GM12873 (cell line): ENCODE data around the gene LEKR1.

Experiments
- TF ChIP-seq, protein P1 (sequence below): IDR thresholded peaks from 2 replicates; pipeline ENCODE4 v1.5.1; 2012; ENCODE audit warnings: low read depth, mild to moderate bottlenecking, moderate library complexity, low read length, control low read depth; ENCODE audit not compliant: insufficient read depth; ENCODE audit errors: missing control alignments

LEKR1 gene

DNA sequence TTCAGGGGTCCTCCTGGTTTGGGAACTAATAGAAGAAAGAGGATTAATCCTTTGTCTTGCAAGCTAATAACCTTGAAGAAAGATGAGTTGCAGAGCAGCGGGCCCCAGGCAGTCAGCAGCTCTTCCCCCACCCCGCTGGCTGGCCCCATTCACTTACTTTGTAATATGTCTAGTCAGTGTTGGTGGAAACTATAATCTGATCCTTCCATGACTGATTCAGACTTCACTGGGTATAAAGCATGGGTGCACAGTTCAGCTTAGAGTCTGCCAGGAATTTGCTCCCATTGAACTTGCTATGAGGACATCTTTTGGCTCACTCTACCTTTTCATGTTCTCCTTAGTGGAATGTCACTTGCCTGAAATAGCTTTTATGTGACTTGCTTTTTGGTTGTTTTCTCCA is 216.1 kb downstream of the LEKR1 start:
- TF ChIP-seq, protein P1, sequence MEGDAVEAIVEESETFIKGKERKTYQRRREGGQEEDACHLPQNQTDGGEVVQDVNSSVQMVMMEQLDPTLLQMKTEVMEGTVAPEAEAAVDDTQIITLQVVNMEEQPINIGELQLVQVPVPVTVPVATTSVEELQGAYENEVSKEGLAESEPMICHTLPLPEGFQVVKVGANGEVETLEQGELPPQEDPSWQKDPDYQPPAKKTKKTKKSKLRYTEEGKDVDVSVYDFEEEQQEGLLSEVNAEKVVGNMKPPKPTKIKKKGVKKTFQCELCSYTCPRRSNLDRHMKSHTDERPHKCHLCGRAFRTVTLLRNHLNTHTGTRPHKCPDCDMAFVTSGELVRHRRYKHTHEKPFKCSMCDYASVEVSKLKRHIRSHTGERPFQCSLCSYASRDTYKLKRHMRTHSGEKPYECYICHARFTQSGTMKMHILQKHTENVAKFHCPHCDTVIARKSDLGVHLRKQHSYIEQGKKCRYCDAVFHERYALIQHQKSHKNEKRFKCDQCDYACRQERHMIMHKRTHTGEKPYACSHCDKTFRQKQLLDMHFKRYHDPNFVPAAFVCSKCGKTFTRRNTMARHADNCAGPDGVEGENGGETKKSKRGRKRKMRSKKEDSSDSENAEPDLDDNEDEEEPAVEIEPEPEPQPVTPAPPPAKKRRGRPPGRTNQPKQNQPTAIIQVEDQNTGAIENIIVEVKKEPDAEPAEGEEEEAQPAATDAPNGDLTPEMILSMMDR = no peak

DNA sequence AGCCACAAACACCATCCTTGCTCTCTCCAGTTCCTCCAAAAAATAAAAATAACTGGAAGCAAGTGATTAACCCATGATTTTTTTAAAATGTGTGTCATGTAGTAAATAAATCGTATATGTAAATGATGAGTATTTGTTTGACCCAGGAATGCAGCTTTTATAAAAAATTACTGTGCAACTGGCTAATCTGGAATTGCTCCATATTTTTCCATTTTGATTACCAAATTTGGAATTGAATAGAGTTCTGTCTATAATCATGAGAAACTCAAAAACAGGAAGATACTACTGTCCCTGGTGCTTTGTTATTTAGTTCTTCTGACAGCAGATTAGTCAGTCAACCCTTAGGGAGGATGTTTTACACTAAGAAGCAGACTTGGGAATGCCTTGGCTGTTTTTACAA is 217.6 kb downstream of the LEKR1 start:
- TF ChIP-seq, protein P1 = no peak

DNA sequence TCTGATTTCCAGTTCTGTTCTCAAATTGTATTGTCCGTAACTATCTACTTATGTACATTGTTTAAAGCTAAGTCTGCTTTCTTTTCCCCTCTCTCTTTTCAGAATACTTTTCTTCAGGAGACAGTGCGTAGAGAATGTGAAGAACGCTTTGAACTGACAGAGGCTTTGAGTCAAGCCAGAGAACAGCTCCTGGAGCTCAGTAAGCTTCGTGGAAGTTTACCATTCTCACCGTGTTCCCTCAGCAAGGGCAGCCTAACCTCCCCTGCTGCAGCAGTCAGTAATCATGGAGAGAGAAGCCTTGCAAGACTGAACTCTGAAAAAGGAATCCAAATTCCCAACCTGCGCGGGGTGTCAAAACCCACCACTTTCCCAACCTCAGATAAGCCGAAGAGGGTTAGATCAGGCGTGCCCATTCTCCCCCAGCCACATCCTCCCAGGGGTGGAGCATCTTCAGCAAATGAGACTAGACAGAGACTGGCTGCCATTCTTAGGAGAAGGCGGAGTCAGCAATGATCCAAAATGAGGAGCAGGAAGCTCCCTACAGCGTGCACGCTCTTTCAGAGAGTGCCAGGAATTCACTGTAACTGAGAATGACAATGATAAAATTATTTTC is 219.2 kb downstream of the LEKR1 start:
- TF ChIP-seq, protein P1 = no peak

DNA sequence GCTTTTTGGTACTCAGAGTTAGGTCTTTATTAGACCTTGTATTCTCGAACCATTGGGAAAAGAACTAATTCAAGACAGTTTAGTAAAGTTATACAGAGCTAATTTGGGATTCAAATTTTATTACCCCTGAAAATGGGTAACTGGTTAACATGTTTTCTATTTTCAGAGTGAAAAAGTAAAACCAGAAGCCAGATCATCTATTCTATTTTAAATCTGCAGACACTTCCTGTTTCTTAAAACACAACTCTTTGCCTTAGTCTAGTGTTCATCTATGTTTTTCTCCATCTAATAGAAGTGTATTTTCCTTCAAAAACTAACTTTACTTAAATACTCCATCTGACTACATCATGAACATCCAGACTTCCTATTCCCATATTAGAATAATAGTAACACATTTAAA is 220.4 kb downstream of the LEKR1 start:
- TF ChIP-seq, protein P1 = no peak

DNA sequence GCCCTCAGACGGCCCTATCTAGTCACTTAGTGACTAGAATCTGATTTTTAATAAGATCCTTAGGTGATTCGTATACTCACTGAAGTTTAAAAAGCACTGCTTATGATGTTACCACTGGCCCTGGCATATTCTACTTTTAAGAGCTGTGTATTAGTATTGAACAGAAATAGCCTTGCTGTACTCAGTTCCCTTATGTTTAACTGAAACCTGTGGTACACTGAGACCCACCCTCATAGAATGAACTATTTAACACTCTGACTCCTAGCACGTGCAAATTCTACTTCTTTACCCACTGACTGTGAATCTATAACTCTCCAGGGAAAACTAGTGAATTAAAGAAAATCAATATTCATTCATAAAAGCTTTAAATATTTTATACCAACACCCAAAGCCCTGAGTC is 224.9 kb downstream of the LEKR1 start:
- TF ChIP-seq, protein P1 = no peak

DNA sequence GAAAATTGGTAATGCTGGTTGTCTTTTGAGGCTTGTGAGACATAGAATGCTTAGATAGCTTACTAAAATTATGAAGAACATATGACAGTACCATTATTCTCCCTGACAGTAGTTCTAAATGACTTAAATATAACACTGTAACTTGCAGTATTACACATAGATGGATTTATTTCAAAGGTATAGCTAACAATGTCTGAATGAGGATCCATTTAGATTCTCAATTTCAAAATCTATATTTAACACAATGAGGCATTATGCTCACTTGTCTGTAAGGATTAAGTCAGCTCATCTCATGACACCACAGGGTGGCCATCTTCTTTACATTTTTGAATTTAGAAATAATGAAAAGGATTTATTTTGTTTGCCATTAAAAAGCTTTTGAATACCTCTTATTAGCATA is 225.4 kb downstream of the LEKR1 start:
- TF ChIP-seq, protein P1 = no peak

DNA sequence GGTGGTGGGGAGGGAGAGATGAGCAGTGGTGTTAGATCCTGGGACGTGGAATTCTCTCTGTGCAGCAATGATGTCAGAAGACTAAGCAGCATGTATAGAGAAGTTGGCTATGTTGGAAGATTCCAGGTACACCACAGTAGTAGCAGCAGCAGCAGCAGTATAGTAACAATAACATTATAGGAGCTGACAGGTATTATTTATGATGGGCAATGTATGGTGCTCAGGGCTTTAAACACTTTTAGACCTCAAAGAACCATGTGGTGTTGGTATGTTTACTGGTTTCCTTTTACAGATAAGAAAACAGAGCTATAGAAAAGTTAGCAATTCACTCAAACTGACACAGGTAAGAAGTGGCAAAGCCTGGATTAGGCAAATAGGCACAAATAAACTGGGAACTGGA is 229.9 kb downstream of the LEKR1 start:
- TF ChIP-seq, protein P1 = no peak
